CD4-positive, alpha-beta T cell (primary cell): Measurements from ENCODE around the gene USP25. TPM values are rescaled to one million over a fixed set of nuclear protein-coding genes. Genes with fewer than 3 reads are reported as not detected.

Experiments used
- ATAC-seq: fragments of 200-7000 bp; cut with Tn5 transposase; one replicate; pipeline ENCODE4 v1.10.0; 2022; ENCODE audit warnings: mild to moderate bottlenecking; ENCODE audit not compliant: poor library complexity
- CTCF ChIA-PET: fragments of 350-600 bp; sonication (Branson Sonifier 250); formaldehyde crosslinking; loops from one replicate; lab custom pipeline; 2021; ENCODE audit warnings: antibody characterized with exemption, inconsistent platforms; lab: Charles Lee
- POLR2A ChIA-PET: fragments of 350-600 bp; sonication (Branson Sonifier 250); formaldehyde crosslinking; loops from one replicate; lab custom pipeline; 2021; ENCODE audit warnings: antibody characterized with exemption, inconsistent platforms; lab: Charles Lee
- DNase-seq, 14 experiments: peaks; one replicate each; pipeline ENCODE4 v3.0.0-alpha.2; 2013 to 2020; ENCODE audit warnings: mixed read lengths in 2 of 14
- H3K27ac ChIP-seq, 2 donors: one replicate each; pipeline versions ENCODE4 v1.5.1 to v1.7.0; 2013; ENCODE audit warnings: low read length in 2 of 2, low read depth in 1 of 2, mild to moderate bottlenecking in 1 of 2
- H3K27me3 ChIP-seq, 2 experiments: 1 replicate in 1 of 2; 2 replicates in 1 of 2; pipeline versions ENCODE4 v1.6.1 to v1.7.0; 2013; ENCODE audit warnings: low read length in 2 of 2, control low read depth in 1 of 2, mild to moderate bottlenecking in 1 of 2, moderate library complexity in 1 of 2; ENCODE audit not compliant: insufficient read depth in 2 of 2, control insufficient read depth in 1 of 2
- H3K36me3 ChIP-seq: one replicate; pipeline ENCODE4 v1.6.1; 2013; ENCODE audit warnings: low read length, control low read depth; ENCODE audit not compliant: insufficient read depth
- H3K4me1 ChIP-seq: one replicate; pipeline ENCODE4 v1.6.1; 2013; ENCODE audit warnings: low read length, control low read depth; ENCODE audit not compliant: insufficient read depth
- H3K4me3 ChIP-seq: one replicate; pipeline ENCODE4 v1.5.1; 2013; ENCODE audit warnings: mild to moderate bottlenecking, low read length, moderate library complexity
- H3K9me3 ChIP-seq, 2 experiments: 1 replicate in 1 of 2; 2 replicates in 1 of 2; pipeline versions ENCODE4 v1.6.1 to v1.7.0; 2013; ENCODE audit warnings: low read length in 2 of 2, mild to moderate bottlenecking in 2 of 2, control low read depth in 1 of 2, moderate library complexity in 1 of 2; ENCODE audit not compliant: control insufficient read depth in 1 of 2, insufficient read depth in 1 of 2
- H3K27ac Mint-ChIP-seq: one replicate; pipeline ENCODE4 v1.8.0; 2020; ENCODE audit warnings: mixed read lengths
- H3K27me3 Mint-ChIP-seq: one replicate; pipeline ENCODE4 v1.8.0; 2021; ENCODE audit warnings: mixed read lengths
- H3K36me3 Mint-ChIP-seq: one replicate; pipeline ENCODE4 v1.8.0; 2021; ENCODE audit warnings: low read depth, mixed read lengths
- H3K4me1 Mint-ChIP-seq: one replicate; pipeline ENCODE4 v1.8.0; 2021; ENCODE audit warnings: low read depth, mixed read lengths
- H3K4me3 Mint-ChIP-seq: one replicate; pipeline ENCODE4 v1.8.0; 2020; ENCODE audit warnings: mild to moderate bottlenecking, mixed read lengths
- H3K9me3 Mint-ChIP-seq: one replicate; pipeline ENCODE4 v1.8.0; 2020; ENCODE audit warnings: mixed read lengths
- CTCF ChIP-seq: fragments of 200-600 bp; IDR thresholded peaks from one replicate; pipeline ENCODE4 v1.8.0; 2022; ENCODE audit warnings: antibody characterized with exemption, mild to moderate bottlenecking
- intact Hi-C, 2 experiments: fragments of 100-400 bp; cut with DNase I in 1 of 2; cut with micrococcal nuclease in 1 of 2; formaldehyde crosslinking; loops; one replicate each; pipeline versions ENCODE4 v1.15.1 to v1.9.0; 2023 to 2025; cut with DNase I, micrococcal nuclease
- polyA plus RNA-seq, 2 donors: library from polyadenylated mRNA; unstranded; fragments of 120-200 nt; gene quantifications; one replicate each; pipeline ENCODE4 v1.2.1, GENCODE V29; 2013
- total RNA-seq, 174 experiments: library from RNA in 2 of 174; stranded (reverse) in 2 of 174; gene quantifications; one replicate each; pipeline ENCODE4 v1.2.3 and lab custom pipeline; 2021 to 2026

USP25 gene
- total RNA-seq, result 10 to 100 TPM; 45.0 to 49.2 TPM
- polyA plus RNA-seq (2013, experiment 1 of 2), result 41.4 TPM
- 45.2 TPM for polyA plus RNA-seq (2013, experiment 2 of 2)
- 62.8 to 223 (median 151) reads per million in 172 experiments for total RNA-seq (lab: John Stamatoyannopoulos, UW)

GRCh38 chr21:15729674-15730483 is at the start of gene USP25:
TSS of gene USP25 (plus strand) at chr21:15729982. CDS start at chr21:15730394, 412 bp downstream.
- Histone ChIP-seq H3K9me3 (no peaks in the 10 kb centered on the region), H3K27ac (peak within 1 kb of the TSS; percentile 50 to 71), H3K4me1 (peaks cover 20% of the 10 kb centered on the region), H3K4me3 (peak within 1 kb of the TSS; percentile 77), H3K27me3 (no peaks in the 10 kb centered on the region), H3K36me3 (no peaks in the 10 kb centered on the region)
- peak; percentile 81 to 94 (median 89) for DNase-seq
- peak; percentile 81 for ATAC-seq
- Mint-ChIP-seq H3K27me3 (peaks cover 4% of the 10 kb centered on the region), H3K27ac (peak within 1 kb of the TSS; percentile 85), H3K4me3 (peak within 1 kb of the TSS; percentile 98), H3K4me1 (peaks cover 39% of the 10 kb centered on the region), H3K9me3 (no peaks in the 10 kb centered on the region), H3K36me3 (peaks cover 4% of the 10 kb centered on the region)
- CTCF ChIA-PET, result interaction anchor here (0.5 to 1.1 kb wide), 2 partner anchors 97 to 1347 kb away, joined by 3 to 4 read pairs; partner anchors contain the start of gene HSPA13
- intact Hi-C loops, result loop anchor here (2.0 to 10.0 kb wide), 12 partner anchors 37 to 1885 kb away; partner anchors contain the start of genes BTG3 (in 1 of the 2), HSPA13 (in 1 of the 2), LIPI (in 1 of the 2) and RBM11 (in 1 of the 2)
- no peak for TF ChIP-seq CTCF
- POLR2A ChIA-PET, result interaction anchor here (0.7 to 1.5 kb wide), 10 partner anchors 22 to 1882 kb away, joined by 3 to 7 read pairs (median 4); partner anchors contain the start of genes HSPA13 and NRIP1

- intact Hi-C loops, result no loop called here
- Histone ChIP-seq H3K4me3 (no peak overlapping the region), H3K4me1 (no peaks in the 10 kb centered on the region), H3K27me3 (no peaks in the 10 kb centered on the region), H3K9me3 (no peaks in the 10 kb centered on the region), H3K36me3 (no peaks in the 10 kb centered on the region), H3K27ac (no peak overlapping the region)
- no peak overlapping the region for H3K4me3 Mint-ChIP-seq
- ATAC-seq (no peak), DNase-seq (peak in 3 of 14 experiments; percentile 33 to 51 (median 40))
- CTCF ChIA-PET, result no interaction called here
- H3K36me3 Mint-ChIP-seq, result no peaks in the 10 kb centered on the region
- H3K4me1 Mint-ChIP-seq, result no peaks in the 10 kb centered on the region
- no peak for TF ChIP-seq CTCF
- POLR2A ChIA-PET, result interaction anchor here (0.6 kb wide), 1 partner anchor 74 kb away, joined by 3 read pairs; no protein-coding TSS in a partner anchor
- H3K9me3 Mint-ChIP-seq, result no peaks in the 10 kb centered on the region
- H3K27ac Mint-ChIP-seq, result no peak overlapping the region
- no peaks in the 10 kb centered on the region for H3K27me3 Mint-ChIP-seq
Measured at GRCh38 chr21:15682186-15682895, 47.4 kb upstream of the USP25 start.

GRCh38 chr21:15682977-15683376 is 46.8 kb upstream of the USP25 start:
- H3K4me3 Mint-ChIP-seq, result no peak overlapping the region
- ATAC-seq (no peak), DNase-seq (peak in 2 of 14 experiments; percentile 20 to 22)
- Histone ChIP-seq H3K27ac (no peak overlapping the region), H3K27me3 (no peaks in the 10 kb centered on the region), H3K4me3 (no peak overlapping the region), H3K4me1 (no peaks in the 10 kb centered on the region), H3K9me3 (no peaks in the 10 kb centered on the region), H3K36me3 (no peaks in the 10 kb centered on the region)
- H3K9me3 Mint-ChIP-seq, result no peaks in the 10 kb centered on the region
- CTCF ChIA-PET, result interaction anchor here (1.5 kb wide), 1 partner anchor 19 kb away, joined by 3 read pairs; no protein-coding TSS in a partner anchor
- intact Hi-C loops, result no loop called here
- no peaks in the 10 kb centered on the region for H3K4me1 Mint-ChIP-seq
- no peak for TF ChIP-seq CTCF
- POLR2A ChIA-PET, result interaction anchor here (0.6 kb wide), 1 partner anchor 74 kb away, joined by 3 read pairs; no protein-coding TSS in a partner anchor
- no peaks in the 10 kb centered on the region for H3K27me3 Mint-ChIP-seq
- no peaks in the 10 kb centered on the region for H3K36me3 Mint-ChIP-seq
- H3K27ac Mint-ChIP-seq, result no peak overlapping the region
